GM12878 (cell line): Measurements from ENCODE around the gene TNFSF13.

Experiments
- CREM ChIP-seq: IDR thresholded peaks from 2 replicates; pipeline ENCODE4 v1.6.1; 2014; ENCODE audit warnings: antibody characterized with exemption, low read depth
- CTCF ChIP-seq, 3 experiments: IDR thresholded peaks in 2 of 3; conservative IDR thresholded peaks in 1 of 3; 2 replicates each; pipeline ENCODE4 v1.5.1; 2011; ENCODE audit warnings: low read depth in 3 of 3, low read length in 3 of 3, mild to moderate bottlenecking in 3 of 3, control low read depth in 2 of 3, moderate library complexity in 2 of 3, inconsistent platforms in 1 of 3, mixed read lengths in 1 of 3; ENCODE audit not compliant: control insufficient read depth in 2 of 3, insufficient read depth in 1 of 3; ENCODE audit errors: extremely low read depth in 1 of 3
- EP300 ChIP-seq, 2 experiments: fragments of 150-350 bp in 1 of 2; IDR thresholded peaks; 2 replicates each; pipeline ENCODE4 v1.6.1; 2011 to 2012; ENCODE audit warnings: low read depth in 2 of 2, low read length in 2 of 2, borderline replicate concordance in 1 of 2, improper control_type of control experiment in 1 of 2, inconsistent platforms in 1 of 2; ENCODE audit not compliant: control insufficient read depth in 1 of 2
- EZH2 ChIP-seq: IDR thresholded peaks from 2 replicates; pipeline ENCODE4 v1.6.1; 2012; ENCODE audit warnings: low read depth, mild to moderate bottlenecking, control low read depth, inconsistent platforms, low read length, borderline replicate concordance; ENCODE audit not compliant: control insufficient read depth
- GABPA ChIP-seq: IDR thresholded peaks from 2 replicates; pipeline ENCODE4 v1.6.1; 2014; ENCODE audit warnings: antibody characterized with exemption, low read depth, mild to moderate bottlenecking, inconsistent platforms
- HDAC2 ChIP-seq: fragments of 200-600 bp; sonication (generic); IDR thresholded peaks from 2 replicates; pipeline ENCODE4 v1.6.1; 2017
- IRF5 ChIP-seq: fragments of 450-650 bp; IDR thresholded peaks from 2 replicates; pipeline ENCODE4 v1.6.1; 2017; ENCODE audit warnings: borderline replicate concordance
- RAD21 ChIP-seq: IDR thresholded peaks from 2 replicates; pipeline ENCODE4 v1.6.1; 2011; ENCODE audit warnings: mild to moderate bottlenecking, low read depth, low read length, moderate library complexity; ENCODE audit not compliant: insufficient read depth
- RFX5 ChIP-seq: IDR thresholded peaks from 2 replicates; pipeline ENCODE4 v1.6.1; 2011; ENCODE audit warnings: low read depth, low read length, improper control_type of control experiment
- SMC3 ChIP-seq: IDR thresholded peaks from 2 replicates; pipeline ENCODE4 v1.6.1; 2011; ENCODE audit warnings: low read length, improper control_type of control experiment, borderline replicate concordance
- TCF12 ChIP-seq: IDR thresholded peaks from 2 replicates; pipeline ENCODE4 v1.6.1; 2011; ENCODE audit warnings: low read depth, mild to moderate bottlenecking, low read length
- YBX1 ChIP-seq: fragments of 450-650 bp; IDR thresholded peaks from 2 replicates; pipeline ENCODE4 v1.6.1; 2016; ENCODE audit warnings: antibody characterized with exemption
- ZNF687 ChIP-seq: fragments of 450-650 bp; IDR thresholded peaks from 2 replicates; pipeline ENCODE4 v1.6.1; 2017; ENCODE audit warnings: mild to moderate bottlenecking, moderate library complexity
- ZZZ3 ChIP-seq: IDR thresholded peaks from 2 replicates; pipeline ENCODE4 v1.6.1; 2011; ENCODE audit warnings: low read depth; ENCODE audit not compliant: control insufficient read depth, insufficient read length

- TF ChIP-seq EP300 (IDR thresholded peaks at IDR 0.05; ENCODE audit: borderline replicate concordance in 1 of 2, control insufficient read depth in 1 of 2, low read depth in 2 of 2, low read length in 2 of 2), result no peak
- no peak for TF ChIP-seq RAD21
- TF ChIP-seq EZH2, result no peak
- TF ChIP-seq ZNF687, result no peak
- no peak for TF ChIP-seq YBX1
- TF ChIP-seq ZZZ3, result no peak
- no peak for TF ChIP-seq HDAC2
- no peak for TF ChIP-seq CTCF (IDR thresholded peaks at IDR 0.05 in 2 of 3, conservative IDR thresholded peaks at IDR 0.05 in 1 of 3; ENCODE audit: control insufficient read depth in 2 of 3, extremely low read depth in 1 of 3, insufficient read depth in 1 of 3, low read depth in 3 of 3, low read length in 3 of 3)
- no peak for TF ChIP-seq RFX5
- TF ChIP-seq CREM, result no peak
- TF ChIP-seq GABPA, result no peak
- no peak for TF ChIP-seq SMC3
- no peak for TF ChIP-seq TCF12
- TF ChIP-seq IRF5, result no peak
Observed at GRCh38 chr17:7553356-7553755, 5.2 kb upstream of the TNFSF13 start.
